ENCODE measurements around the gene APOA5. TPM values are rescaled to one million over a fixed set of nuclear protein-coding genes. Genes with fewer than 3 reads are reported as not detected.
A peak's percentile ranks its signal among the peaks of the same experiment; 100 is the strongest.

The APOA5 gene
- total and polyA plus RNA-seq, 2 of the 8 experiments (the other 6 are each of a cell fraction or from before 2014, with no cell fraction given), result 0.08 to 0.15 TPM

DNA sequence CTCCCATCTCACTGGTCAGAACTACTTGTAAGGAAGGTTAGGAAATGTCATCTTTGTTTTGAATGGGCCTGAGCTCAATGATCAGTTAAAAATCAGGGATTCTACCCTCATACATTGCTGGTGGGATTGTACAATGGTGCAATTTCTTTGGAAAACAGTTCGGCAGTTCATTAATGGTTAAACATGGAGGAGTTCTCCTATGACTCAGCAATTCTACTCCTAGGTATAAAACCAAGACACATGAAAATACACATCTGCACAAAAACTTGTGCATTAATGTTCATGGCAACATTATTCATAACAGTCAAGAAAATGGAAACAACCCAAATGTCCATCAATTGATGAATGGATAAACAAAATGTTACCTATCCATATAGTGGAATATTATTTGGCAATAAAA lies 4.9 kb upstream of the APOA5 start:
- FAIRE-seq (no peak), DNase-seq (ENCODE audit: low read depth in 1 of 2, low spot score in 2 of 2) (no peak)
- Histone ChIP-seq H3K9ac (replicated peaks in 1 of 4; ENCODE audit: extremely low read depth in 1 of 4, low read depth in 3 of 4, low read length in 3 of 4) (no peak overlapping the region), H3K27me3 (replicated peaks in 1 of 4; ENCODE audit: control insufficient read depth in 3 of 4, extremely low read depth in 1 of 4, insufficient read depth in 3 of 4, low read length in 3 of 4) (no peaks in the 10 kb centered on the region; a peak in 1 of 7 replicates), H3K79me2 (ENCODE audit: control insufficient read depth in 1 of 2, insufficient read depth in 2 of 2, low read length in 2 of 2) (no peaks in the 10 kb centered on the region), H3K23me2 (ENCODE audit: low read depth, low read length) (no peaks in the 10 kb centered on the region), H3K9me3 (ENCODE audit: insufficient read depth in 2 of 2, low read depth in 1 of 2, low read length in 1 of 2) (no peaks in the 10 kb centered on the region), H3K4me2 (ENCODE audit: insufficient read depth in 1 of 2, low read depth in 2 of 2, low read length in 2 of 2) (no peak overlapping the region), H4K91ac (replicated peaks; ENCODE audit: insufficient read length, low read length) (no peak overlapping the region), H3K4me3 (ENCODE audit: extremely low read depth in 1 of 4, insufficient read depth in 2 of 4, low read depth in 3 of 4, low read length in 4 of 4) (no peak overlapping the region), H4K5ac (ENCODE audit: insufficient read length, low read depth, low read length) (no peak overlapping the region), H3K18ac (ENCODE audit: extremely low read depth, low read length) (no peak overlapping the region), H2BK120ac (replicated peaks; ENCODE audit: low read depth, low read length) (no peak overlapping the region), H3K36me3 (ENCODE audit: control insufficient read depth in 2 of 4, insufficient read depth in 4 of 4, low read length in 3 of 4) (no peaks in the 10 kb centered on the region), H2BK20ac (ENCODE audit: low read length) (no peak overlapping the region), H2BK15ac (ENCODE audit: low read length) (no peak overlapping the region), H4K8ac (ENCODE audit: extremely low read depth, insufficient read depth, low read length) (no peak overlapping the region), H2BK5ac (ENCODE audit: low read depth, low read length) (no peak overlapping the region), H3K27ac (ENCODE audit: low read depth, low read length) (no peak overlapping the region), H3K56ac (replicated peaks; ENCODE audit: insufficient read length, low read depth, low read length) (no peak overlapping the region), H3K79me1 (ENCODE audit: low read depth, low read length) (no peaks in the 10 kb centered on the region), H3K23ac (ENCODE audit: insufficient read length) (no peak overlapping the region), H3K14ac (ENCODE audit: insufficient read length) (no peak overlapping the region), H3K4ac (replicated peaks; ENCODE audit: insufficient read length, low read depth, low read length) (no peak overlapping the region), H2BK12ac (ENCODE audit: low read depth, low read length) (no peak overlapping the region), H2AFZ (ENCODE audit: low read length) (no peak overlapping the region), H2AK5ac (ENCODE audit: low read depth, low read length) (no peak overlapping the region), H3K4me1 (replicated peaks in 1 of 4; ENCODE audit: control insufficient read depth in 3 of 4, insufficient read depth in 4 of 4, low read length in 3 of 4) (peaks cover 0 to 5% (median 3%) of the 10 kb centered on the region in 4 experiments; a peak in 5 of 7 replicates), H4K20me1 (replicated peaks in 1 of 2; ENCODE audit: control insufficient read depth in 1 of 2, insufficient read depth in 2 of 2, low read length in 2 of 2) (no peaks in the 10 kb centered on the region)
- ChIA-PET POLR2A (ENCODE audit: partially characterized antibody) (interaction anchor here (1.2 kb wide), 1 partner anchor 10 kb away, joined by 4 read pairs; the partner anchor contains the start of gene ZPR1), CTCF (ENCODE audit: partially characterized antibody) (interaction anchor here (0.8 to 12.1 kb wide), 3 partner anchors 14 to 430 kb away, joined by 4 to 237 read pairs (median 5); partner anchors contain the start of genes APOA1 and APOC3)
- peak; percentile 77 for TF ChIP-seq BACH1 (IDR thresholded peaks at IDR 0.05; ENCODE audit: low read length)
- no peak for TF ChIP-seq SP2 (IDR thresholded peaks at IDR 0.05; ENCODE audit: low read length)
- WGBS, 2 experiments (ENCODE audit: extremely low coverage in 1 of 2, insufficient coverage in 1 of 2, insufficient read length in 1 of 2, insufficient replicate concordance in 2 of 2, low coverage in 1 of 2, low lambda C conversion rate in 2 of 2, missing lambda C conversion rate in 1 of 2), result 71% methylated on average over 1 of the region's 1 CpG; no CpG with 5 or more reads in 1 of the 2 experiments

Measured in H1 (cell line).